HG03064 (cell line): Measurements from ENCODE around the gene LMF1.

Experiments
- ATAC-seq: cut with Tn5 transposase; IDR thresholded peaks from one replicate; pipeline ENCODE4 v1.9.1; 2021; ENCODE audit warnings: low read depth; ENCODE audit not compliant: unreplicated experiment

Gene LMF1

GRCh38 chr16:1003391-1004347 lies 32.9 kb upstream of the LMF1 start:
- no peak for ATAC-seq

GRCh38 chr16:1002399-1003166 lies 31.8 kb upstream of the LMF1 start:
- ATAC-seq, result no peak

GRCh38 chr16:1001096-1001495 lies 30.3 kb upstream of the LMF1 start:
- ATAC-seq, result no peak

- ATAC-seq, result no peak
Measured at GRCh38 chr16:1000608-1001007, 29.8 kb upstream of the LMF1 start.

- ATAC-seq, result no peak
Measured at GRCh38 chr16:999677-1000076, 28.9 kb upstream of the LMF1 start.

- ATAC-seq, result no peak
Measured at GRCh38 chr16:998615-999014, 27.8 kb upstream of the LMF1 start.

- ATAC-seq, result no peak
Measured at GRCh38 chr16:998211-998610, 27.4 kb upstream of the LMF1 start.

GRCh38 chr16:997440-998051 lies 26.8 kb upstream of the LMF1 start:
- no peak for ATAC-seq

- no peak for ATAC-seq
Measured at GRCh38 chr16:996681-997080, 25.9 kb upstream of the LMF1 start.

GRCh38 chr16:995783-996182 lies 25.0 kb upstream of the LMF1 start:
- ATAC-seq, result no peak

- ATAC-seq, result no peak
Measured at GRCh38 chr16:995087-995486, 24.3 kb upstream of the LMF1 start.

GRCh38 chr16:993731-994130 lies 22.9 kb upstream of the LMF1 start:
- no peak for ATAC-seq

- ATAC-seq, result no peak
Measured at GRCh38 chr16:991773-992172, 21.0 kb upstream of the LMF1 start.

GRCh38 chr16:991345-991744 lies 20.6 kb upstream of the LMF1 start:
- ATAC-seq, result no peak

GRCh38 chr16:990516-991291 lies 19.9 kb upstream of the LMF1 start:
- no peak for ATAC-seq

GRCh38 chr16:989354-989814 lies 18.6 kb upstream of the LMF1 start:
- no peak for ATAC-seq

GRCh38 chr16:988471-989353 lies 17.9 kb upstream of the LMF1 start:
- no peak for ATAC-seq

GRCh38 chr16:987906-988305 lies 17.1 kb upstream of the LMF1 start:
- no peak for ATAC-seq

- no peak for ATAC-seq
Measured at GRCh38 chr16:986925-987582, 16.3 kb upstream of the LMF1 start.
